ENCODE measurements around the gene DNALI1.
A peak's percentile ranks its signal among the peaks of the same experiment; 100 is the strongest.
"Not testable (repeated sequence)": the region's sequence is repeated elsewhere in the genome, so short reads cannot be mapped to it uniquely, and the experiment has no call there.

The DNALI1 gene

GRCh38 chr1:37556712-37557196 is at the start of gene DNALI1:
Gene DNALI1, plus strand, starts transcription at chr1:37556940. Its CDS starts 55 bp downstream, at chr1:37556995.
- H3K27ac ChIP-seq: no peak within 1 kb of the TSS
- DNase-seq (ENCODE audit: low read depth, low spot score): no peak

GRCh38 chr1:37509181-37509580 is 47.6 kb upstream of the DNALI1 start:
- no peak for DNase-seq (ENCODE audit: low read depth, low spot score)
- no peak overlapping the region for H3K27ac ChIP-seq

- peak overlapping the region; percentile 85 for H3K27ac ChIP-seq
- no peak for DNase-seq (ENCODE audit: low read depth, low spot score)
Measured at GRCh38 chr1:37513795-37514349, 42.9 kb upstream of the DNALI1 start.

GRCh38 chr1:37514350-37515184 is 42.2 kb upstream of the DNALI1 start, which contains the start of gene MEAF6:
Gene MEAF6, minus strand, starts transcription at chr1:37514766. Its CDS starts 20 bp downstream, at chr1:37514746.
- no peak for DNase-seq (ENCODE audit: low read depth, low spot score)
- peak within 1 kb of the TSS; percentile 85 for H3K27ac ChIP-seq

- DNase-seq (ENCODE audit: low read depth, low spot score): no peak
- H3K27ac ChIP-seq: peak overlapping the region; percentile 85
Measured at GRCh38 chr1:37515185-37516034, 41.3 kb upstream of the DNALI1 start.

GRCh38 chr1:37517569-37517968 is 39.2 kb upstream of the DNALI1 start:
- DNase-seq (ENCODE audit: low read depth, low spot score): no peak
- H3K27ac ChIP-seq: no peak overlapping the region

- not testable (repeated sequence) for DNase-seq (ENCODE audit: low read depth, low spot score)
Measured at GRCh38 chr1:37518241-37518640, 38.5 kb upstream of the DNALI1 start.

GRCh38 chr1:37518929-37519328 is 37.8 kb upstream of the DNALI1 start:
- DNase-seq (ENCODE audit: low read depth, low spot score); H3K27ac ChIP-seq: not testable (repeated sequence)

More at GRCh38 chr1:37518241-37518640, 38.5 kb upstream of the DNALI1 start:
- not testable (repeated sequence) for H3K27ac ChIP-seq

GRCh38 chr1:37519613-37520012 is 37.1 kb upstream of the DNALI1 start:
- H3K27ac ChIP-seq: no peak overlapping the region
- no peak for DNase-seq (ENCODE audit: low read depth, low spot score)

GRCh38 chr1:37529888-37530287 is 26.9 kb upstream of the DNALI1 start:
- H3K27ac ChIP-seq; DNase-seq (ENCODE audit: low read depth, low spot score): not testable (repeated sequence)

- DNase-seq (ENCODE audit: low read depth, low spot score): not testable (repeated sequence)
Measured at GRCh38 chr1:37532418-37533156, 24.2 kb upstream of the DNALI1 start.

GRCh38 chr1:37533317-37534093 is 23.2 kb upstream of the DNALI1 start:
- peak overlapping the region; percentile 90 for H3K27ac ChIP-seq

More at GRCh38 chr1:37532418-37533156, 24.2 kb upstream of the DNALI1 start:
- H3K27ac ChIP-seq: not testable (repeated sequence)

GRCh38 chr1:37537378-37537777 is 19.4 kb upstream of the DNALI1 start:
- peak; percentile 61 for DNase-seq (ENCODE audit: low read depth, low spot score)
- peak overlapping the region; percentile 90 for H3K27ac ChIP-seq

More at GRCh38 chr1:37533317-37534093, 23.2 kb upstream of the DNALI1 start:
- DNase-seq (ENCODE audit: low read depth, low spot score): no peak

- H3K27ac ChIP-seq; DNase-seq (ENCODE audit: low read depth, low spot score): not testable (repeated sequence)
Measured at GRCh38 chr1:37539154-37539553, 17.6 kb upstream of the DNALI1 start.

GRCh38 chr1:37540036-37540785 is 16.5 kb upstream of the DNALI1 start:
- DNase-seq (ENCODE audit: low read depth, low spot score): no peak
- H3K27ac ChIP-seq: no peak overlapping the region

- no peak overlapping the region for H3K27ac ChIP-seq
- DNase-seq (ENCODE audit: low read depth, low spot score): no peak
Measured at GRCh38 chr1:37544530-37544929, 12.2 kb upstream of the DNALI1 start.

- no peak for DNase-seq (ENCODE audit: low read depth, low spot score)
- H3K27ac ChIP-seq: no peak overlapping the region
Measured at GRCh38 chr1:37545019-37545418, 11.7 kb upstream of the DNALI1 start.

- peak overlapping the region; percentile 12 for H3K27ac ChIP-seq
- no peak for DNase-seq (ENCODE audit: low read depth, low spot score)
Measured at GRCh38 chr1:37549341-37549740, 7.4 kb upstream of the DNALI1 start.
